Neural progenitor cell (in vitro differentiated cells): ENCODE data around the gene IL4I1.

Source experiments
- CTCF ChIP-seq: fragments of 200-600 bp; sonication (generic); IDR thresholded peaks from 2 replicates; pipeline ENCODE4 v1.5.1; 2017; ENCODE audit warnings: antibody characterized with exemption, mild to moderate bottlenecking
- EZH2phosphoT487 ChIP-seq: fragments of 200-600 bp; sonication (generic); IDR thresholded peaks from 2 replicates; pipeline ENCODE4 v1.6.1; 2017; ENCODE audit warnings: antibody characterized with exemption

DNA sequence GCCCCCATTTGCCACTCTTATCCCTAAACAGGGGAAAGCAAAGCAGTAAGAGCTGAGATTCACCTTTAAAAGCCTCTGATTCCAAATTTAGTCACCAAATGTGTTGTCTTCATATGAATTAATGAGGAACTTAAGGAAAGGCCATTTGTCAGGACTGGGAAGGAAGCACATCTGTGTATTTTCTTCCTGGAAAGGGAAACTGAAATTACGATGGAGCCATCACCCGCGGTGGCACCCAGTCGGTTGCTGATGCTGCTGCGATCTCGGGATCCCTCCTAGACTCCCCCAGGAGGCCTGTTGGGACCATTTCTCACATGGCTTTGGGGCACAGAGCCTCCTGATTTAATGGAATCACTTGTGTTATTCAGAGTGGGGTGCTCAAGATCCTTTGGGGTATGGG lies 7.4 kb upstream of the IL4I1 start:
- TF ChIP-seq CTCF (no peak), EZH2phosphoT487 (no peak)
